Activated T-cell treated with anti-CD3 and anti-CD28 coated beads, Interleukin-2, amount 50 U/mL, for 1 hour (primary cell): ENCODE data around the gene TEX19.
"Not testable (repeated sequence)": the region's sequence is repeated elsewhere in the genome, so short reads cannot be mapped to it uniquely, and the experiment has no call there.

Experiments used
- DNase-seq: peaks from one replicate; pipeline ENCODE4 v3.0.0-alpha.2; 2020

The TEX19 gene

GRCh38 chr17:82339634-82340580 lies 19.1 kb upstream of the TEX19 start:
- DNase-seq: no peak

GRCh38 chr17:82342361-82343079 lies 16.5 kb upstream of the TEX19 start:
- no peak for DNase-seq

- DNase-seq: no peak
These were observed 15.5 kb upstream of the TEX19 start for GRCh38 chr17:82343560-82343959.

- no peak for DNase-seq
These were observed 14.7 kb upstream of the TEX19 start for GRCh38 chr17:82344175-82344907.

GRCh38 chr17:82345151-82345976 lies 13.7 kb upstream of the TEX19 start:
- DNase-seq: no peak

GRCh38 chr17:82346342-82347300 lies 12.4 kb upstream of the TEX19 start:
- DNase-seq: no peak

GRCh38 chr17:82347994-82348393 lies 11.1 kb upstream of the TEX19 start:
- DNase-seq: not testable (repeated sequence)

- no peak for DNase-seq
These were observed 10.6 kb upstream of the TEX19 start for GRCh38 chr17:82348434-82348833.

- DNase-seq: no peak
These were observed 10.2 kb upstream of the TEX19 start for GRCh38 chr17:82348866-82349265.

GRCh38 chr17:82349287-82349701 lies 9.8 kb upstream of the TEX19 start:
- no peak for DNase-seq

- peak; percentile 48 for DNase-seq
These were observed 8.6 kb upstream of the TEX19 start for GRCh38 chr17:82350182-82351030.

GRCh38 chr17:82351254-82351712 lies 7.8 kb upstream of the TEX19 start:
- DNase-seq: no peak

GRCh38 chr17:82351713-82352488 lies 7.1 kb upstream of the TEX19 start:
- DNase-seq: peak; percentile 80

GRCh38 chr17:82353484-82353883 lies 5.6 kb upstream of the TEX19 start:
- no peak for DNase-seq

- no peak for DNase-seq
These were observed 4.2 kb upstream of the TEX19 start for GRCh38 chr17:82354804-82355308.

GRCh38 chr17:82355770-82356427 lies 3.1 kb upstream of the TEX19 start:
- no peak for DNase-seq

- no peak for DNase-seq
These were observed 2.1 kb upstream of the TEX19 start for GRCh38 chr17:82356845-82357355.

- no peak for DNase-seq
These were observed 1.7 kb upstream of the TEX19 start for GRCh38 chr17:82357394-82357793.
